Neural progenitor cell (in vitro differentiated cells): ENCODE data around the gene VPS33B.

Experiments
- EZH2phosphoT487 ChIP-seq: fragments of 200-600 bp; sonication (generic); IDR thresholded peaks from 2 replicates; pipeline ENCODE4 v1.6.1; 2017; ENCODE audit warnings: antibody characterized with exemption
- TF ChIP-seq, protein P1 (sequence below): fragments of 200-600 bp; sonication (generic); IDR thresholded peaks from 2 replicates; pipeline ENCODE4 v1.5.1; 2017; ENCODE audit warnings: antibody characterized with exemption, mild to moderate bottlenecking

DNA sequence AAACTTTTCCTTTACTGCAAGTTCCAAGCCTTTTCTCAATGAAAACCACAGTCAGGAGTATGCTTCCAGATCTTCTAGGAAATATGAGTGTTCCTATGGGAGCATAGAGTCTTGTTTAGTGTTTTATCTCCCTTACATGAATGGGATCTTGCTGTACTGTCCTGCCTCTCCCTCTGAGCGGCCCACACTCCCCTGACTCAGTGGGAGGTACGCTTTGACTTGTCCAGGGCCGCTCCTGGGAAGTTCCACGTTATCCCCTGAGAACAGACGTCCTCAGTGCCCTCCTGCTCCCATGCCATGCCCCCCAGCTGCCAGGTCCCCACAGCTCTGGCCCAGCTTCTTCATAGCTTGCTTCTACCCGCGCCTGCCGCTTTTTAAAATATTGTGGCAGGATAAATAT, 28.9 kb upstream of the VPS33B start:
- TF ChIP-seq, protein P1, sequence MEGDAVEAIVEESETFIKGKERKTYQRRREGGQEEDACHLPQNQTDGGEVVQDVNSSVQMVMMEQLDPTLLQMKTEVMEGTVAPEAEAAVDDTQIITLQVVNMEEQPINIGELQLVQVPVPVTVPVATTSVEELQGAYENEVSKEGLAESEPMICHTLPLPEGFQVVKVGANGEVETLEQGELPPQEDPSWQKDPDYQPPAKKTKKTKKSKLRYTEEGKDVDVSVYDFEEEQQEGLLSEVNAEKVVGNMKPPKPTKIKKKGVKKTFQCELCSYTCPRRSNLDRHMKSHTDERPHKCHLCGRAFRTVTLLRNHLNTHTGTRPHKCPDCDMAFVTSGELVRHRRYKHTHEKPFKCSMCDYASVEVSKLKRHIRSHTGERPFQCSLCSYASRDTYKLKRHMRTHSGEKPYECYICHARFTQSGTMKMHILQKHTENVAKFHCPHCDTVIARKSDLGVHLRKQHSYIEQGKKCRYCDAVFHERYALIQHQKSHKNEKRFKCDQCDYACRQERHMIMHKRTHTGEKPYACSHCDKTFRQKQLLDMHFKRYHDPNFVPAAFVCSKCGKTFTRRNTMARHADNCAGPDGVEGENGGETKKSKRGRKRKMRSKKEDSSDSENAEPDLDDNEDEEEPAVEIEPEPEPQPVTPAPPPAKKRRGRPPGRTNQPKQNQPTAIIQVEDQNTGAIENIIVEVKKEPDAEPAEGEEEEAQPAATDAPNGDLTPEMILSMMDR: no peak
- TF ChIP-seq EZH2phosphoT487: no peak
